Psoas muscle (tissue), 8 donors: ENCODE measurements around the gene ANXA2R. TPM values are rescaled to one million over a fixed set of nuclear protein-coding genes. Genes with fewer than 3 reads are reported as not detected.
A peak's percentile ranks its signal among the peaks of the same experiment; 100 is the strongest.

Source experiments
- ATAC-seq, 4 donors: fragments of 200-7000 bp; cut with Tn5 transposase; one replicate each; pipeline ENCODE4 v1.9.1; 2020; ENCODE audit warnings: moderate library complexity in 3 of 4, mild to moderate bottlenecking in 2 of 4
- DNase-seq, 2 donors: peaks; one replicate each; pipeline ENCODE4 v3.0.0-alpha.2; 2020
- H3K27ac ChIP-seq: fragments of 200-600 bp; one replicate; pipeline ENCODE4 v1.8.0; 2022
- H3K27me3 ChIP-seq, 3 donors: fragments of 200-600 bp in 1 of 3; one replicate each; pipeline versions ENCODE4 v1.6.1 to v1.8.0; 2013 to 2022; ENCODE audit warnings: low read length in 2 of 3, mild to moderate bottlenecking in 2 of 3, moderate library complexity in 1 of 3; ENCODE audit not compliant: insufficient read depth in 3 of 3
- H3K36me3 ChIP-seq, 2 donors: fragments of 200-600 bp in 1 of 2; one replicate each; pipeline versions ENCODE4 v1.6.1 to v1.8.0; 2013 to 2022; ENCODE audit warnings: low read depth in 1 of 2, mild to moderate bottlenecking in 1 of 2, moderate library complexity in 1 of 2; ENCODE audit not compliant: insufficient read depth in 1 of 2
- H3K4me1 ChIP-seq: fragments of 200-600 bp; one replicate; pipeline ENCODE4 v1.8.0; 2022
- H3K4me3 ChIP-seq: fragments of 200-600 bp; one replicate; pipeline ENCODE4 v1.8.0; 2022; ENCODE audit warnings: mild to moderate bottlenecking
- H3K9me3 ChIP-seq: fragments of 200-600 bp; one replicate; pipeline ENCODE4 v1.8.0; 2022
- CTCF ChIP-seq: fragments of 200-600 bp; IDR thresholded peaks from one replicate; pipeline ENCODE4 v1.8.0; 2022; ENCODE audit warnings: antibody characterized with exemption
- WGBS, 3 donors: extraction: QIAGEN DNeasy Blood & Tissue Kit; methylation state at CpG; one replicate each; pipeline versions ENCODE4 v1.1.6 to v1.1.7; 2013; 5-methylcytosine and 5-hydroxymethylcytosine counted together
- intact Hi-C, 2 donors: fragments of 100-400 bp; cut with DNase I; formaldehyde crosslinking; loops; one replicate each; pipeline versions ENCODE4 v1.11.0 to v1.14.2; 2022
- polyA plus RNA-seq, 3 donors: library from polyadenylated mRNA; stranded (reverse); fragments of 200-250 nt; gene quantifications; one replicate each; pipeline ENCODE4 v1.2.3, GENCODE V29; 2013
- total RNA-seq, 4 donors: library from RNA; stranded (reverse); fragmentation: NEBNext Ultra II Directional in 2 of 4; extraction: Animal tissue kit (Norgen Biotek cat#: 25700) in 2 of 4; gene quantifications; one replicate each; pipeline versions ENCODE4 v1.2.1 to v1.2.4, GENCODE V29; 2021 to 2023
- donor health status: healthy with polysubstance abuse.
- donor health status: DM: no; HTN: no; CAD: no; lungs with moderate emphysema.
- donor health status: Bipolar disorder and iron deficiency.
- donor health status: healthy.
- donor health status: DM: yes; HTN: yes; CAD: no.
- donor health status: DM: no; HTN: no; CAD: no.
- donor health status: DM: no; HTN: no; CAD: no.
- donor health status: DM: yes; HTN: yes; CAD: no.

The ANXA2R gene
- total and polyA plus RNA-seq, 7 donors = 0.46 to 2.7 (median 0.87) TPM

- no peak for DNase-seq
- Histone ChIP-seq H3K4me1 (peaks cover 15% of the 10 kb centered on the region), H3K9me3 (no peaks in the 10 kb centered on the region), H3K27ac (peak overlapping the region; percentile 96), H3K27me3 (peaks cover 0 to 9% (median 3%) of the 10 kb centered on the region in 3 donors), H3K4me3 (no peak overlapping the region), H3K36me3 (no peaks in the 10 kb centered on the region)
- 91 to 97% (median 93%) methylated on average over 2 of the region's 2 CpGs for WGBS, 3 donors
- no peak for TF ChIP-seq CTCF
- ATAC-seq = no peak
- intact Hi-C loops = no loop called here
Observed at GRCh38 chr5:43021151-43021550, 19.0 kb downstream of the ANXA2R start.

- intact Hi-C loops = no loop called here
Observed at GRCh38 chr5:43020399-43020746, 19.7 kb downstream of the ANXA2R start.

GRCh38 chr5:43019614-43020398, 20.3 kb downstream of the ANXA2R start:
- intact Hi-C loops = no loop called here
- ATAC-seq (peak; percentile 53 to 70 (median 64)), DNase-seq (peak; percentile 61 to 78)
- H3K4me1 ChIP-seq = peaks cover 23% of the 10 kb centered on the region
- peaks cover 0 to 9% (median 3%) of the 10 kb centered on the region in 3 donors for H3K27me3 ChIP-seq
- 18 to 29% (median 23%) methylated on average over 39 of the region's 39 CpGs for WGBS, 3 donors
- no peaks in the 10 kb centered on the region for H3K36me3 ChIP-seq
- H3K4me3 ChIP-seq = peak overlapping the region; percentile 78
- TF ChIP-seq CTCF = peak; percentile 47
- no peaks in the 10 kb centered on the region for H3K9me3 ChIP-seq
- peak overlapping the region; percentile 96 for H3K27ac ChIP-seq

More at GRCh38 chr5:43020399-43020746, 19.7 kb downstream of the ANXA2R start:
- no peak for TF ChIP-seq CTCF
- Histone ChIP-seq H3K4me3 (peak overlapping the region; percentile 78), H3K4me1 (peaks cover 23% of the 10 kb centered on the region), H3K27ac (peak overlapping the region; percentile 96), H3K36me3 (no peaks in the 10 kb centered on the region), H3K27me3 (peaks cover 0 to 9% (median 3%) of the 10 kb centered on the region in 3 donors), H3K9me3 (no peaks in the 10 kb centered on the region)
- ATAC-seq (no peak), DNase-seq (no peak)
- WGBS, 3 donors = 31 to 47% (median 35%) methylated on average over 11 of the region's 11 CpGs

- DNase-seq = no peak
- intact Hi-C loops = no loop called here
- Histone ChIP-seq H3K36me3 (no peaks in the 10 kb centered on the region), H3K27me3 (peaks cover 0 to 9% (median 3%) of the 10 kb centered on the region in 3 donors), H3K9me3 (no peaks in the 10 kb centered on the region), H3K27ac (peak overlapping the region; percentile 96), H3K4me3 (peak overlapping the region; percentile 78), H3K4me1 (peaks cover 23% of the 10 kb centered on the region)
- ATAC-seq = no peak
- no peak for TF ChIP-seq CTCF
- 33 to 40% (median 35%) methylated on average over 6 of the region's 6 CpGs for WGBS, 3 donors
Observed at GRCh38 chr5:43019291-43019613, 20.9 kb downstream of the ANXA2R start.

GRCh38 chr5:43017428-43017815, 22.7 kb downstream of the ANXA2R start:
- Histone ChIP-seq H3K27ac (peak overlapping the region; percentile 96), H3K4me3 (peak overlapping the region; percentile 78), H3K27me3 (peaks cover 0 to 7% (median 0%) of the 10 kb centered on the region in 3 donors), H3K4me1 (peaks cover 23% of the 10 kb centered on the region), H3K36me3 (no peaks in the 10 kb centered on the region), H3K9me3 (no peaks in the 10 kb centered on the region)
- ATAC-seq (peak; percentile 39 to 49 (median 46)), DNase-seq (peak; percentile 40 to 56)
- TF ChIP-seq CTCF = peak; percentile 7
- WGBS, 3 donors = 35 to 44% (median 42%) methylated on average over 13 of the region's 13 CpGs
- intact Hi-C loops = no loop called here
